Lower lobe of right lung (tissue), 2 donors: Measurements from ENCODE around the gene OR52H1. TPM values are rescaled to one million over a fixed set of nuclear protein-coding genes. Genes with fewer than 3 reads are reported as not detected.
A peak's percentile ranks its signal among the peaks of the same experiment; 100 is the strongest.

Experiments used
- ATAC-seq, 2 donors: fragments of 200-7000 bp; cut with Tn5 transposase; one replicate each; pipeline ENCODE4 v1.9.1; 2020 to 2022; ENCODE audit warnings: mild to moderate bottlenecking in 2 of 2, moderate library complexity in 2 of 2
- DNase-seq: peaks from one replicate; pipeline ENCODE4 v3.0.0-alpha.2; 2020
- H3K27ac ChIP-seq: fragments of 200-600 bp; one replicate; pipeline ENCODE4 v1.8.0; 2022
- H3K27me3 ChIP-seq: fragments of 200-600 bp; one replicate; pipeline ENCODE4 v1.8.0; 2022; ENCODE audit warnings: low read depth
- H3K36me3 ChIP-seq: fragments of 200-600 bp; one replicate; pipeline ENCODE4 v1.8.0; 2022; ENCODE audit warnings: mild to moderate bottlenecking
- H3K4me1 ChIP-seq: fragments of 200-600 bp; one replicate; pipeline ENCODE4 v1.8.0; 2022
- H3K4me3 ChIP-seq: fragments of 200-600 bp; one replicate; pipeline ENCODE4 v1.8.0; 2022; ENCODE audit warnings: mild to moderate bottlenecking
- H3K9me3 ChIP-seq: fragments of 200-600 bp; one replicate; pipeline ENCODE4 v1.8.0; 2022
- CTCF ChIP-seq: fragments of 200-600 bp; IDR thresholded peaks from one replicate; pipeline ENCODE4 v1.8.0; 2022; ENCODE audit warnings: antibody characterized with exemption, mild to moderate bottlenecking
- intact Hi-C: fragments of 100-400 bp; cut with DNase I; formaldehyde crosslinking; loops from one replicate; pipeline ENCODE4 v1.11.0; 2022
- long read RNA-seq: library from polyadenylated mRNA; unstranded; transcript quantifications from one replicate; pipeline ENCODE4 v2.0.0, GENCODE V29; 2021
- total RNA-seq: library from RNA; stranded (reverse); fragmentation: NEBNext Ultra II Directional; extraction: Animal tissue kit (Norgen Biotek cat#: 25700); gene quantifications from one replicate; pipeline ENCODE4 v1.2.1, GENCODE V29; 2021
- donor health status: DM: no; HTN: yes; CAD: no; lungs with severe emphysema.

The OR52H1 gene
- 0.35 TPM for total RNA-seq
- long read RNA-seq, result 0 reads

GRCh38 chr11:5548440-5548839 lies at the start of gene OR52H1:
Gene OR52H1, minus strand, starts transcription at chr11:5548540. Its CDS starts 3,035 bp downstream, at chr11:5545505.
- Histone ChIP-seq H3K4me1 (no peaks in the 10 kb centered on the region), H3K27ac (no peak within 1 kb of the TSS), H3K9me3 (no peaks in the 10 kb centered on the region), H3K27me3 (no peaks in the 10 kb centered on the region), H3K36me3 (no peaks in the 10 kb centered on the region), H3K4me3 (no peak within 1 kb of the TSS)
- DNase-seq, result no peak
- no peak for ATAC-seq
- no peak for TF ChIP-seq CTCF
- intact Hi-C loops, result no loop called here

- ATAC-seq, result no peak
- no peak for TF ChIP-seq CTCF
- Histone ChIP-seq H3K9me3 (no peaks in the 10 kb centered on the region), H3K4me1 (peaks cover 19% of the 10 kb centered on the region), H3K27ac (no peak overlapping the region), H3K36me3 (no peaks in the 10 kb centered on the region), H3K27me3 (no peaks in the 10 kb centered on the region), H3K4me3 (no peak overlapping the region)
- intact Hi-C loops, result no loop called here
- DNase-seq, result no peak
These were observed 49.6 kb upstream of the OR52H1 start for GRCh38 chr11:5597953-5598352.

GRCh38 chr11:5596607-5597201 lies 48.4 kb upstream of the OR52H1 start, which contains the start of gene TRIM6:
Gene TRIM6, plus strand, starts transcription at chr11:5596637. Its CDS starts 261 bp downstream, at chr11:5596898.
- peak within 1 kb of the TSS; percentile 61 for H3K27ac ChIP-seq
- peaks cover 19% of the 10 kb centered on the region for H3K4me1 ChIP-seq
- DNase-seq (peak; percentile 75), ATAC-seq (peak; percentile 53 to 61)
- H3K27me3 ChIP-seq, result no peaks in the 10 kb centered on the region
- H3K4me3 ChIP-seq, result peak within 1 kb of the TSS; percentile 54
- TF ChIP-seq CTCF, result no peak
- H3K36me3 ChIP-seq, result no peaks in the 10 kb centered on the region
- intact Hi-C loops, result no loop called here
- H3K9me3 ChIP-seq, result no peaks in the 10 kb centered on the region

GRCh38 chr11:5593146-5593545 lies 44.8 kb upstream of the OR52H1 start:
- Histone ChIP-seq H3K4me3 (no peak overlapping the region), H3K9me3 (no peaks in the 10 kb centered on the region), H3K27ac (no peak overlapping the region), H3K27me3 (no peaks in the 10 kb centered on the region), H3K4me1 (peaks cover 1% of the 10 kb centered on the region), H3K36me3 (no peaks in the 10 kb centered on the region)
- ATAC-seq, result no peak
- TF ChIP-seq CTCF, result no peak
- intact Hi-C loops, result no loop called here
- no peak for DNase-seq

GRCh38 chr11:5592615-5593014 lies 44.3 kb upstream of the OR52H1 start:
- no peaks in the 10 kb centered on the region for H3K9me3 ChIP-seq
- no peak overlapping the region for H3K4me3 ChIP-seq
- DNase-seq (no peak), ATAC-seq (peak; percentile 15 to 76)
- intact Hi-C loops, result no loop called here
- no peak for TF ChIP-seq CTCF
- no peak overlapping the region for H3K27ac ChIP-seq
- no peaks in the 10 kb centered on the region for H3K4me1 ChIP-seq
- H3K27me3 ChIP-seq, result no peaks in the 10 kb centered on the region
- H3K36me3 ChIP-seq, result no peaks in the 10 kb centered on the region
